Neural progenitor cell (in vitro differentiated cells): ENCODE results near the gene MAD1L1. TPM values are rescaled to one million over a fixed set of nuclear protein-coding genes. Genes with fewer than 3 reads are reported as not detected.

Experiments used
- DNase-seq: peaks from one replicate; pipeline ENCODE4 v3.0.0-alpha.2; 2016; ENCODE audit warnings: low spot score
- H2AFZ ChIP-seq: fragments of 200-600 bp; sonication (generic); replicated peaks from 2 replicates; pipeline ENCODE4 v1.6.1; 2016; ENCODE audit warnings: antibody characterized with exemption
- H3F3A ChIP-seq: fragments of 200-600 bp; sonication (generic); 2 replicates; pipeline ENCODE4 v1.6.1; 2016; ENCODE audit warnings: antibody characterized with exemption, low read depth
- H3K27ac ChIP-seq: fragments of 200-600 bp; sonication (generic); 2 replicates; pipeline ENCODE4 v1.5.1; 2016; ENCODE audit warnings: mild to moderate bottlenecking
- H3K27me3 ChIP-seq: fragments of 200-600 bp; sonication (generic); 2 replicates; pipeline ENCODE4 v1.6.1; 2016; ENCODE audit warnings: mild to moderate bottlenecking, moderate library complexity
- H3K36me3 ChIP-seq: fragments of 200-600 bp; sonication (generic); 2 replicates; pipeline ENCODE4 v1.5.1; 2016
- H3K4me1 ChIP-seq: fragments of 200-600 bp; sonication (generic); 2 replicates; pipeline ENCODE4 v1.6.1; 2016; ENCODE audit warnings: mixed run types
- H3K4me2 ChIP-seq: fragments of 200-600 bp; sonication (generic); 2 replicates; pipeline ENCODE4 v1.6.1; 2016
- H3K4me3 ChIP-seq: fragments of 200-600 bp; sonication (generic); 2 replicates; pipeline ENCODE4 v1.5.1; 2016
- H3K79me2 ChIP-seq: fragments of 200-600 bp; sonication (generic); 2 replicates; pipeline ENCODE4 v1.6.1; 2016; ENCODE audit warnings: low read depth
- H3K9ac ChIP-seq: fragments of 200-600 bp; sonication (generic); 2 replicates; pipeline ENCODE4 v1.6.1; 2016
- H3K9me3 ChIP-seq: fragments of 200-600 bp; sonication (generic); 2 replicates; pipeline ENCODE4 v1.5.1; 2016; ENCODE audit warnings: low read depth
- H4K20me1 ChIP-seq: fragments of 200-600 bp; sonication (generic); 2 replicates; pipeline ENCODE4 v1.6.1; 2016; ENCODE audit warnings: low read depth
- H3K27ac Mint-ChIP-seq: 3 replicates; pipeline ENCODE4 v1.8.0; 2021; ENCODE audit warnings: mixed read lengths
- H3K27me3 Mint-ChIP-seq: 2 replicates; pipeline ENCODE4 v1.8.0; 2022; ENCODE audit warnings: low read depth, mild to moderate bottlenecking, inconsistent platforms, moderate library complexity, mixed read lengths; ENCODE audit not compliant: insufficient read depth
- H3K36me3 Mint-ChIP-seq: 3 replicates; pipeline ENCODE4 v1.8.0; 2021; ENCODE audit warnings: mixed read lengths
- H3K4me1 Mint-ChIP-seq: 3 replicates; pipeline ENCODE4 v1.8.0; 2021; ENCODE audit warnings: mixed read lengths
- H3K4me3 Mint-ChIP-seq: 3 replicates; pipeline ENCODE4 v1.8.0; 2021; ENCODE audit warnings: mild to moderate bottlenecking, moderate library complexity, mixed read lengths
- H3K9me3 Mint-ChIP-seq: 3 replicates; pipeline ENCODE4 v1.8.0; 2020; ENCODE audit warnings: mixed read lengths
- EZH2 ChIP-seq: fragments of 200-600 bp; sonication (generic); IDR thresholded peaks from 2 replicates; pipeline ENCODE4 v1.6.1; 2017; ENCODE audit warnings: antibody characterized with exemption, mild to moderate bottlenecking, moderate library complexity
- EZH2phosphoT487 ChIP-seq: fragments of 200-600 bp; sonication (generic); IDR thresholded peaks from 2 replicates; pipeline ENCODE4 v1.6.1; 2017; ENCODE audit warnings: antibody characterized with exemption
- total RNA-seq: library from RNA; depleted of rRNA; stranded (reverse); fragments of >200 nt; gene quantifications from 2 replicates; pipeline ENCODE4 v1.2.3, GENCODE V29; 2015; ENCODE audit warnings: low replicate concordance
- TF ChIP-seq, protein P1 (sequence below): fragments of 200-600 bp; sonication (generic); IDR thresholded peaks from 2 replicates; pipeline ENCODE4 v1.5.1; 2017; ENCODE audit warnings: antibody characterized with exemption, mild to moderate bottlenecking

MAD1L1 gene
- total RNA-seq, 1 donor from 2014 or later = 23.7 TPM

DNA sequence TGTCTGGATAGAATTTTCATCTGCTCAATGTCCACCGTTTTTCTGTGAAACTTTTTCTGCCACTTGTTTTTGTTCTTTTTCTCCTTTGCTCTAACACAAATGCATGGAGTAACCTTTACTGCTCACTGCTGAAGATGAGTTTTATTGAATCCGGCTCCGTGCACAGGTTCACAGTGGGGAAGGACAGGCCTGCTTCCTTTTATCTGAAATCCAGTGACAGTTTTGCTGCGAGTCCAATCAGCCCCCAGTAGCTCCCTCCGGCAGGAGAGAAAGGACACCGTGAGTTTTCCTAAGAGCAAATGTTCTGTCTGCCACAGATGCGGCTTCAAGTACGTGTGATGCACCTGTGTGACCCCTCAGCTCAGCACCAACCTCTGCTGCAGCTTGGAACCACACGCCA lies 246.8 kb downstream of the MAD1L1 start:
- Mint-ChIP-seq H3K27ac (no peak overlapping the region), H3K36me3 (peaks cover 6% of the 10 kb centered on the region), H3K4me1 (no peaks in the 10 kb centered on the region), H3K27me3 (no peaks in the 10 kb centered on the region), H3K9me3 (no peaks in the 10 kb centered on the region), H3K4me3 (no peak overlapping the region)
- Histone ChIP-seq H3K9me3 (no peaks in the 10 kb centered on the region), H3K4me1 (no peaks in the 10 kb centered on the region), H4K20me1 (no peaks in the 10 kb centered on the region), H3K9ac (no peak overlapping the region), H3K27ac (no peak overlapping the region), H3K79me2 (no peaks in the 10 kb centered on the region), H3K4me2 (no peak overlapping the region), H3K27me3 (no peaks in the 10 kb centered on the region), H3F3A (peaks cover 5% of the 10 kb centered on the region), H3K4me3 (no peak overlapping the region), H3K36me3 (no peaks in the 10 kb centered on the region), H2AFZ (no peak overlapping the region)
- TF ChIP-seq, protein P1, sequence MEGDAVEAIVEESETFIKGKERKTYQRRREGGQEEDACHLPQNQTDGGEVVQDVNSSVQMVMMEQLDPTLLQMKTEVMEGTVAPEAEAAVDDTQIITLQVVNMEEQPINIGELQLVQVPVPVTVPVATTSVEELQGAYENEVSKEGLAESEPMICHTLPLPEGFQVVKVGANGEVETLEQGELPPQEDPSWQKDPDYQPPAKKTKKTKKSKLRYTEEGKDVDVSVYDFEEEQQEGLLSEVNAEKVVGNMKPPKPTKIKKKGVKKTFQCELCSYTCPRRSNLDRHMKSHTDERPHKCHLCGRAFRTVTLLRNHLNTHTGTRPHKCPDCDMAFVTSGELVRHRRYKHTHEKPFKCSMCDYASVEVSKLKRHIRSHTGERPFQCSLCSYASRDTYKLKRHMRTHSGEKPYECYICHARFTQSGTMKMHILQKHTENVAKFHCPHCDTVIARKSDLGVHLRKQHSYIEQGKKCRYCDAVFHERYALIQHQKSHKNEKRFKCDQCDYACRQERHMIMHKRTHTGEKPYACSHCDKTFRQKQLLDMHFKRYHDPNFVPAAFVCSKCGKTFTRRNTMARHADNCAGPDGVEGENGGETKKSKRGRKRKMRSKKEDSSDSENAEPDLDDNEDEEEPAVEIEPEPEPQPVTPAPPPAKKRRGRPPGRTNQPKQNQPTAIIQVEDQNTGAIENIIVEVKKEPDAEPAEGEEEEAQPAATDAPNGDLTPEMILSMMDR = no peak
- DNase-seq = no peak

DNA sequence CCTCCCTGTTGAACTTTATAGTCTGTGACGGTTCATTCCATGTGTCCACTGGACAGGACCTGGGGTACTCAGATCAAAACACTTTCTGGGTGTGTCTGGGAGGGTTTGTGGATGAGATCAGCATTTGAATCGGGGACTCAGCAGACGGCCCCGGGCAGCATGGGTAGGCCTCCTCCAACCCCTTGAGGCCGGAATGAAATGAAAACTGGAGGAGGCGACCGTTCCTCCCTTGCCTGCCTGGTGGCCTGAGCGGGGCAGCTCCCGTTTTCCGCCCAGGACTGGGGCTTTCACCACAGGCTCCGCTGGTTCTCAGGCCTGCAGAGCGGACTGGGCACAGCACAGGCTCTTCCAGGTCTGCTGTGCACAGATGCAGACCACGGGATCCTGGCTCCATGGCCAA lies 247.7 kb downstream of the MAD1L1 start:
- no peak overlapping the region for H3K4me3 Mint-ChIP-seq
- no peak for DNase-seq

DNA sequence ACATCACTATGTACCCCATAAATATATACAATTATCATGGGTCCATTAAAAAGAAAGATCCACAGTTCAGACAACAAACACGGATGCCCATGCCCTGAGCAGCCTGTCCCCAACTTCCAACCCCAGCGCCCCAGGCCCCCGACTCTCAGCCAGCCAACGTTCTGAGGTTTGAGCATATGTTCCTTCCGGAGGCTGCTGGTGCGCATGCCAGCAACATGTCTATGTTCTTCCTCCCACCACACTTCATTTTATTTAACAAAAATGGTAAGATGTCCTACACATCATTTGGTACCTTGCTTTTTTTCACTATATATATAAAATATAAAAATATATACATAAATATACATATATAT lies 250.9 kb downstream of the MAD1L1 start:
- peaks cover 5% of the 10 kb centered on the region for H3F3A ChIP-seq
- H3K27ac Mint-ChIP-seq = peak overlapping the region; percentile 57

More for the DNA sequence above, 247.7 kb downstream of the MAD1L1 start:
- H3K27ac ChIP-seq = no peak overlapping the region
- no peaks in the 10 kb centered on the region for H4K20me1 ChIP-seq
- no peaks in the 10 kb centered on the region for H3K9me3 ChIP-seq
- H3F3A ChIP-seq = peaks cover 5% of the 10 kb centered on the region
- Mint-ChIP-seq H3K4me1 (peaks cover 3% of the 10 kb centered on the region), H3K27ac (no peak overlapping the region), H3K36me3 (peaks cover 6% of the 10 kb centered on the region), H3K27me3 (no peaks in the 10 kb centered on the region), H3K9me3 (no peaks in the 10 kb centered on the region)
- H2AFZ ChIP-seq = no peak overlapping the region
- no peak overlapping the region for H3K9ac ChIP-seq
- H3K27me3 ChIP-seq = no peaks in the 10 kb centered on the region
- no peak for TF ChIP-seq EZH2phosphoT487
- TF ChIP-seq, protein P1 = no peak
- TF ChIP-seq EZH2 = no peak
- H3K4me2 ChIP-seq = no peak overlapping the region
- H3K4me3 ChIP-seq = no peak overlapping the region
- H3K4me1 ChIP-seq = no peaks in the 10 kb centered on the region
- H3K36me3 ChIP-seq = no peaks in the 10 kb centered on the region
- H3K79me2 ChIP-seq = no peaks in the 10 kb centered on the region

More for the DNA sequence above, 250.9 kb downstream of the MAD1L1 start:
- Histone ChIP-seq H2AFZ (no peak overlapping the region), H3K79me2 (no peaks in the 10 kb centered on the region), H3K4me3 (no peak overlapping the region), H3K4me2 (no peak overlapping the region), H3K36me3 (no peaks in the 10 kb centered on the region), H4K20me1 (no peaks in the 10 kb centered on the region), H3K9ac (no peak overlapping the region), H3K27me3 (no peaks in the 10 kb centered on the region), H3K4me1 (no peaks in the 10 kb centered on the region), H3K27ac (no peak overlapping the region), H3K9me3 (no peaks in the 10 kb centered on the region)
- Mint-ChIP-seq H3K4me3 (no peak overlapping the region), H3K9me3 (no peaks in the 10 kb centered on the region), H3K36me3 (peaks cover 14% of the 10 kb centered on the region), H3K4me1 (peaks cover 3% of the 10 kb centered on the region), H3K27me3 (peaks cover 3% of the 10 kb centered on the region)
- no peak for DNase-seq
- no peak for TF ChIP-seq EZH2phosphoT487
- TF ChIP-seq EZH2 = no peak
- TF ChIP-seq, protein P1 = no peak
